Skin epidermis (tissue), 12 donors: ENCODE measurements around the gene MTMR10.

Experiments used
- H3K27ac ChIP-seq, 21 experiments: fragments of 200-600 bp; sonication (generic) in 11 of 21; one replicate each; pipeline ENCODE4 v1.5.0; 2020; ENCODE audit warnings: mild to moderate bottlenecking in 3 of 21, inconsistent platforms in 2 of 21, moderate library complexity in 2 of 21
- H3K4me3 ChIP-seq, 7 experiments: fragments of 200-600 bp; sonication (generic) in 2 of 7; one replicate each; pipeline ENCODE4 v1.5.0; 2020; ENCODE audit warnings: inconsistent platforms in 2 of 7, mild to moderate bottlenecking in 2 of 7, moderate library complexity in 1 of 7

Gene MTMR10

DNA sequence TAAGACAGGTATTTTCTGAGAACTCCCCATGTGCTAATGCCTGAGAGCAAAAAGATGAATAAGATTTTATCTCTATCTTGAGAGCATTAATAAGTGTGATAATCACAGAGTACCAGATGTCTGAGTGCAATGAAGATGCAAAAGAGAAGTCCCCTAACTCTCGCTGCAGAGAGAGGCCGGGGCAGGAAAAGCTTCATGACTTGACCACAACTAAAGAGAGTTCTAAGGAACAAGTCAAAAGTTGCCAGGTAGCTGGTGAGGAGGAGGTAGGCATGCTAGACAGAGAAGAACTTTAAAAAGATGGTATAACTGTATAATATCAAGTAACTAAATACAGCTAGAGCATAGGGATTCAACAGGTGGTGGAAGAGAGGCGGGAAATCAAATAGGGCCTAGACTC lies 28.8 kb downstream of the MTMR10 start:
- Histone ChIP-seq H3K4me3 (no peak overlapping the region), H3K27ac (no peak overlapping the region)

DNA sequence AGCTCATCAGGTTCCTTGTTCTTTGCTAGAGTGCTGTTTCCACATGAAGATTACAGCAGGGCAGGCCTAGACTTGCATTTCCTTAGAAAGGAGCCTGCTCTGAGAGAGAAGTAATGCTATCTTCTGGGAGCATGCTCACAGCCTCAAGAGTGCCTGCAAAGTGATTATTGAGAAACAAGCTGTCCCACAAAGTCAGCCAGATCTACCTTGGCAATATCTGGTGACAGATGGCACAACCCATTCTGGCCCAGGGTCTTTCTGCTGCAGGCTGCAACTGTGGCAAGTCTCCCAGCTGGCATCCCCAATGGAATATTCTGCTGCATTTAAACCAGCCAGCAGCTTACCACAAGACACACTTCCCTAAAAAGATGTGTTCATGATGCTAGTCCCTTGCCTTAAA lies 29.3 kb downstream of the MTMR10 start:
- peak overlapping the region in 1 of 21 experiments; percentile 14 for H3K27ac ChIP-seq
- no peak overlapping the region for H3K4me3 ChIP-seq

DNA sequence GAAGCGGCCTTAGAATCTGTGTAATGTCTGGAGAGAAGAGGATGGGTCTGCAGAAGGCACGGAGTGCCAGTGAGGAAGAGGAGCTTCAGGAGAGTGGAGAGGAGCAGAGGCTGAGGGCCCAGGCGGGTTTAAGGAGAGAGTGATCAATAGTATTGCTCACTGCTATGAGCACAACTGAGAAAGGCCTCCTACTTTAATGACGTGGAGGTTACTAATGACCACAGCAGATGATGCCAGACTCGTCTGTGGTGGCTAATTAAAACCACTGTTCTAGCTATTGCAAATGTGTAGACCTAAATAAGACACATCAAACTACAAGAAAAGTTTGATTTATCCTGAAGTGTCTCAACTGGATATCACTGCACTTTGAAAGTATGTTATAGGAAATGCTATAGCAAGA lies 33.2 kb downstream of the MTMR10 start:
- H3K27ac ChIP-seq = no peak overlapping the region
- H3K4me3 ChIP-seq = no peak overlapping the region

DNA sequence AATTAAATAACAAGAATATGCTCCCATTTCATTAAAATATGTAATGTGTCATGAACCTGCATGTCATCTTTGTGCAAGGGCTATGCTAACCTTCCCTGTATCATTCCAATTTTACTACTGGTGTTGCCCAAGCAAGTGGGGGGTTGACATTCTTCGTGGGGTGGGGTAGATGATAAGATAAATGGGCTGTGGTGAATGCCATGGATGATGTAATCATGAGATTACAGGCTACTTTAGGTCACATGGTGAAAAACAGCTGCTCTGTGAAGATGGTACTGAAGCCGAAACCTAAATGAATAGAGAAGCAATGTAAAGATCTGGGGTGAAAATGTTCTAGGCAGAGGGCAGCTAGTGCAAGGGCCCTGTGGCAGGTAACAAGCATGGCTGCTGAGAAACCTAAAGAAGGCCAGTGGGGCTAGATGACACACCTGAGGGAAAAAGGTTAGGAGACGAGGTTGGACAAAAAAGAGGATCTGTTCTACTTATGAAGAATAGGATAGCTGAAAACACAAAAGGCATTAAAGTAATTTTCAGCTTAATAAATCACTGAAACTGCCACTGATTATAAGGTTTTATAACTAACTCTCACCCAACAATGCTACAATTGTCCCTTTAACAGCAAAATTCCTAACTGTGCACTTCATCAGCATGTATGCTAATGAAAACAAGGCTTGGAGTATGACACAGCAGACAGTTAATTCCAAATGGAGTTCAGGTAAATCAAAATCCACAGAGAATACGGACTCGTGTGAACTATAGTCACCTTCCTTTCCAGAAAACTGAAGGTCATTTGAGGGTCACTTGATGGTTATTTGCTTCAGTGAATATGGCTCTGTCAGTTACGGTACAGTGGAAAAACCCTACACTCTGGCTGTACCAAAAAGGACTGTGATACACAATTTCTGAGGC lies 35.0 kb downstream of the MTMR10 start:
- H3K27ac ChIP-seq = no peak overlapping the region
- H3K4me3 ChIP-seq = no peak overlapping the region

DNA sequence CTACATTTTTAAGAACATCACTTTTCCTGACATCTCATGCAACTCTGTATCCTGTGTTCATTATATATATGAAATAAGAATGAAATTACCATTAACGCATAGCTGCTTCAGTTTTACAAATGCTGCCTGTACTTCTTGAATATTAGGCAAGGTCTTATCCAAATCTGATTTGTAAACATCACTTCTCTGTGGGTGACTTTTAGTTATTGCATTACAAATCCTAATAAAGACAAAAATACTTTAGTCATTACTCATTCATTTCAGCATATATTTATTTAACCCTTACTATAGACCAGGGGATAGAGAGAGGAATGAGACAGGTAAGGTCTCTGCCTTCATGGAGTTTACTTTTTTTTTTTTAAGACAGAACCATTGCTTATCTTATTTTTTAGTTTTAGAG lies 36.8 kb downstream of the MTMR10 start:
- no peak overlapping the region for H3K4me3 ChIP-seq
- no peak overlapping the region for H3K27ac ChIP-seq

DNA sequence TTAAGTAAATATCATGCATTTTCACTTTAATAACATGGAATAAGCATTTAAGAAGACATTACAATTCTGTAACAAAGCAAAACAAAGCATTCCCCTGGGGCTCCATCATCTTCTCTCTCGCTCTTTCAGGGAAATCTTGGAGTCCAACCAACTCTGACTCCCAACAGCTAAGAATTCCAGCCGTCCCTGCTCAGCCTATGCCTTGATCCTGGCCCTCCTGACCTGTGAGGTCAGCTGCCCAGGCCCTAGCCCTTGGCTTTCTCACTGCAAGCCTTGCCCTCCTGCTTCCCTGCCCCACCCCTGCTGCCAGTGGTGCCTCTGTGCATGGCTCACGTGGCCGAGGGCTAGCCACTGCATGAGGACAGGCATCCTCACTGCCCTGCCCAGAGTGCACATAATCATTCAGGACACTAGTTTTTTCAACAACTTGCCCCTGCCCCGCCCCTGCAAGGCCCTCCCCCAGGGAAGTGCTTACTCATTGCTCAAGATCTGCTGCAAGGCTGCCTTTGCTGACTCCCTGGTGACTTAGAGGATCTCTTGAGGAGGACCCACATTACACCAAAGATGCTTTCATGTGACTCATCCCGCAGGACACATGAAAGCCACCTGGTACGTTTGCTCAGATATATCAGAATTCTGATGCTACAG lies 37.6 kb downstream of the MTMR10 start:
- Histone ChIP-seq H3K4me3 (no peak overlapping the region), H3K27ac (peak overlapping the region in 2 of 21 experiments; percentile 11 to 34)

DNA sequence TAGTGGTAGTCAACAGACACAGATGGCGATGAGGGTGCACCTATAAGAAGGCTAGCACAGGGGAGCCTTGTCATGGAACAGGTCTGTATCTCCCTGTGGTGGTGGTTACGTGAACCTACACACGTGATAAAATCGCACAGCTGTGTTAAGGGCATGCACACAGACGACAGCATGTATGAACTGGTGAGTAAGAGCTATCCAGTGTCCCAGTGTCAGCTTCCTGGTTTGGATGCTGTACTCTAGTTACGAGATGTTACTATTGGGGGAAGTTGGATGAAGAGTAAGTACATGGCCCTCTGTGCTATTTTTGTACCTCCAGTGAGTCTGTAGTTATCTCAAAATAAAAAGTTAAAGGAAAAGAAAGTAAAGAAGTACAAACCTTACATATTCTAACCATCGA lies 38.2 kb downstream of the MTMR10 start:
- H3K27ac ChIP-seq = no peak overlapping the region
- no peak overlapping the region for H3K4me3 ChIP-seq

DNA sequence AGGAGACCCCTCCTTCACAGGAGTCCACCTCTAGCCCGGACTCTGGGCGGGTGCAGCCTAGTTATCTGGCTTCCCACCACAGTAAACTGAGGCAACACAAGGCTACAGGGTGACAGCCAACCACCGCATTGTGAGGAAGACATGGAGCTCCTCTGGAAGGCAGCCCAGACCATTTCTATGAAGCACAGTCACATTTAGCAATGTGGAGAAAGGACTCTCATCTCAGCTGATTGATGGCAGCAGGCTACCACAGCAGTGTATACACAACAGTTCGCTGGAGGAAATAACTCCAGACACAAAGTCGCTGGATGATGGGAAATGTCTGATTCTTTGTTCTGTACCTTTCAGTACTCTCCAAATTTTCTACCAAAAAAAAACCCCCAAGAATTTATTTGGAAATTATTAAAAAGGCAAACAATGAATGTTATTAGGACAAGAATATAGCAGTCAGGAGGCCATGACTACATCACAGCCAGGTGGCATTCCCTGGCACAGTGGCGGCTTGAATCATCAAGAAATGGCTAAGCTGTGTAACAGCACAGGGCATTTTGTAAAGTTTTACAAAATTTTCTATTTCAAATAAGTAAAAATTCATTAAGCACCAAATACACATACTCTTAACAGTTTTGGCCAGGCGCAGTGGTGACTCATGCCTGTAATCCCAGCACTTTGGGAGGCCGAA lies 47.6 kb downstream of the MTMR10 start:
- Histone ChIP-seq H3K27ac (peak overlapping the region in 1 of 21 experiments; percentile 20), H3K4me3 (no peak overlapping the region)

DNA sequence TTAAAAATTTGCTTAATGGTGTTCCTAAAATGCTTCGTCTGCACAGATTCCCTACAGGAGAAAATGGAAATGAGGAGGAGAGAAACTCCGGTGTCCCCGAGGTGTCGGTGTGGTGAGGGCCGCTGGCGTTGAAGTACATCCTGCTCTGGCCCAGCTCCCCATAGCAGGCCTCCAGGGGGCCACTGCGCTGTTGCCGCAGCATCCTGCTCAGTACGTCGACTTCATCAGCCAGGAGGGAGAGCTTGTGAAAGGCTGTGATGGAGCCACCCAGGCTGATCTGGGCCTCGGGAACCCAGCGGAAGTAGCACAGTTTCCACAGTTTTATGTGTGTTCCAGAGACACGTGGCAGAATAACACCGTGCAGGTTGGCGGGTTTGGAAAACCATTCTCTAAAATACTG lies 49.9 kb downstream of the MTMR10 start:
- no peak overlapping the region for H3K4me3 ChIP-seq
- H3K27ac ChIP-seq = no peak overlapping the region

DNA sequence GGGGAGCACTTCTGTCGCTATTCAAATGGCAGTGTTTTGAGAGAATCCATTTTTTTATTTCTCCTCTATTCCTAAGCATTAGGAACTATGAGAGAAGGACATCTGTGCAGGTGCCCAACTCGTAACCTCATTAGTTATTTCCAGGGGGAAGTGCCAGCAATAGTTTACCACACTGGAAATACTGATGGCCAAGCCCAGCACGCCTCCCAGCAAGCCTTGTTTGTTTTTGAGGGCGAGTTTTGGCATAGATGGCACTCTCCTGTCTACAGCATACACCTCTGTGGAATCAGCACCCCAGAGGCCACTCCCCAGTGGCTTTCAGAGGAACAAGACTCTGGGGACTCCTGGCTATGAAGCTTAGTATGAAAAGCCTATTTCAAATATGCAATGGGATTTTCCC lies 51.1 kb downstream of the MTMR10 start:
- no peak overlapping the region for H3K27ac ChIP-seq

DNA sequence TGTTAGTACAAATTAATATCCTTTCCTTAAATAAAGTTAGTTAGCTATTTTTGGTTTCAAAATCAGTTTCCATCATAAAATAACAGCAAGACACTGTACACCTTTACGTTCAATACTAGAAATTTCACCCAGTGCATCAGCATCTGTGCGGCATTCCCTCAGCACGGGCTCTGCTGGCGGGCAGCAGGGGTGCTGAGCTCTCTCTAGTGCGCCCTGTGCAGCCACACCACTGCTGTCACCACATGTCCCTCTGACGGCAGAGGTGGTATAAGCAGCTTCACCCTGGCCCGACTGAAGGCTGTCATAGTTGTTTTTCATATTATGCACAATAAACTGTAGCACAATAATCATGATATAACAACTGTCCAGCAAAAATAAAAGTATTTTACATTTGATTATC lies 52.3 kb downstream of the MTMR10 start:
- Histone ChIP-seq H3K27ac (no peak overlapping the region), H3K4me3 (no peak overlapping the region)

More for the DNA sequence above, 51.1 kb downstream of the MTMR10 start:
- no peak overlapping the region for H3K4me3 ChIP-seq

DNA sequence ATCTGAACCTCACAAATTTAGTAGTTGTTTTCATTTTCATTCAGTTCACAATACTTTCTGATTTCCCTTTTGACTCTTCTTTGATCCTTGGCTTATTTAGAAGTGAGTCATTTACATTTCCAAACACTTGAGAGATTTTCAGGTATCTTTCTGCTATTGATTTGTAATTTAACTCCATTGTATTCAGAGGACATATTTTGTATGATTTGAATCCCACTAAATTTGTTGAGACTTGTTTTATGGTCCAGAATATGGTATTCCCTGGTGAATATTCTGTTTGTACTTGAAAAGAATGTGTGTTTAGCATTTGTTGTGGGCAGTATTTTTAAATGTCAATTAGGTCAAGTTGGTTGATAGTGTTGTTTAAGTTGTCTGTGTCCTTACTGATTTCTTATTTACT lies 58.1 kb downstream of the MTMR10 start:
- H3K27ac ChIP-seq = no peak overlapping the region
- no peak overlapping the region for H3K4me3 ChIP-seq

DNA sequence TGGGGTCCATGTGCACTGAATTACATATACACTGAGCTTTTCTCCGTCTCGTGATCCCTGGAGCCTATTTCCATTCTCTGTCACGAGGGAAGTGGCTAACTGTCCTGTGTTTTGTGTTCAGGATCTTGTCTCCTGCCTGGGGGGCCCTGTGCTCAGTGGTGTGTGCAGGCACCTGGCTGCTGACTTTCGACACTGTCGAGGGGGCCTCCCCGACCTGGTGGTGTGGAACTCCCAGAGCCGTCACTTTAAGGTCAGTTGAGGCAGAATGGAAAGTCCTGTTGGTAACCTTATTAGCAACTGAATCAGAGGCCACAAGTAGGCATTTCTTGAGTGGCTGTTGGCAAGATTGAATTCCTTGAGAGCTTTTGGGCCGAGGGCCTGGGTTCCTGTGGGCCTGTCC lies 61.0 kb downstream of the MTMR10 start:
- Histone ChIP-seq H3K27ac (no peak overlapping the region), H3K4me3 (no peak overlapping the region)

DNA sequence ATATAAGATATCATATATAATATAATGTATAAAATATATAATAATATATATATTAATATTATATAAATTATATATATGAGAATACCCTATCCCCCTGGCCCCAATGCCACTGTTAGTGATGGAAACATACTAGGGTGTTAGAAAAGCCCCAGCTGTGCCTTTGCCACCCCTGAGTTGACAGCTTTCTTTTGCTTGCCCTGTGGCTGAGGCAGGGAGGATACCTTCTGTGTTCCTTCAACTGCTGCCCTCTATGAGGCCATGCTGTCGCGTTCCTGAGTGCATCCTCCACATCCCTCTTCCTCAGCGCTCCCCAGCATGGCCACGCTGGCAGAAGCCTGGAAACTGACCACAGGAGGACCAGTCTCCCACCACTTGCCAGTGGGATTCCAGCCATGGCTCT lies 61.4 kb downstream of the MTMR10 start:
- no peak overlapping the region for H3K27ac ChIP-seq

DNA sequence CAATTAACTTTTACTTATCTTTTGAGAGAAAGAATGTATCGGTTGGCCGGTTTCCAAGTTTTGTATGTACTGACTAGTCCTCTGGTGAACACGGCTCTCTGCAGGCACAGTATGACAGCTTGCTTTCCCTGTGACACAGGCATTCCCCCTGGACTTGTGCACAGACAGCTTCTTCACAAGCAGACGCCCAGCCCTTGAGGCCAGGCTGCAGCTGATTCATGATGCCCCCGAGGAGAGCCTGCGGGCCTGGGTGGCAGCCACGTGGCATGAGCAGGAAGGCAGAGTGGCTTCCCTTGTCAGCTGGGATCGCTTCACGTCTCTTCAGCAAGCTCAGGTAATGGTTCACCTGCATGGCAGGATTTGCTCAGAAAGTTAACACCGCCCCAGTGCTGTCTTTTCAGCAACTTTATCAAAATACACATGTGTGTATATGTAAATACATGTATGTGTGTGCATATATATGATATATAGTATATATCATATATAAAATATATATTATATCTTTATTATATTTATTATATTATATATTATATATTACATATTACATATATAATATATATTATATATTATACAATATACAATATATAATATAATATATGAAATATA lies 62.3 kb downstream of the MTMR10 start:
- H3K27ac ChIP-seq = no peak overlapping the region
- H3K4me3 ChIP-seq = no peak overlapping the region

More for the DNA sequence above, 61.4 kb downstream of the MTMR10 start:
- no peak overlapping the region for H3K4me3 ChIP-seq

DNA sequence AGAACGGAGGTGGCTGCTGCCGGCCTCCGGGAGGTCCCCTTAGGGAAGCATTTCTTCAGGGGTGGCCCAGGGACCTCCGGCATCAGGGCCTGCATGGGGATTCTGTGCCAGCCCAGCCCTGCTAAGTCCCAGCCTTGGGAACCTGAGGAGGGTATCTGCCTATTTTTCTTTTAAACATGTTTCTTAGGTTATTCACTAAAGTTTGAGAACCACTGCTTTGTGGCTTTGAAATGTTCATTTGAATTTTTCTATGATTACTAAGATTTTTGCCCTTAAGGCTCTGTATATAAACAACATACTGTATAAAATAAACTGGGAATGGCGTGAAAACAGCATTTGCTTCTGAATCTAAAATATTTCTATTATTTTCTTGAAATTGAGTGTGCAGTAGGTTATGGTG lies 63.4 kb downstream of the MTMR10 start:
- Histone ChIP-seq H3K27ac (no peak overlapping the region), H3K4me3 (no peak overlapping the region)

DNA sequence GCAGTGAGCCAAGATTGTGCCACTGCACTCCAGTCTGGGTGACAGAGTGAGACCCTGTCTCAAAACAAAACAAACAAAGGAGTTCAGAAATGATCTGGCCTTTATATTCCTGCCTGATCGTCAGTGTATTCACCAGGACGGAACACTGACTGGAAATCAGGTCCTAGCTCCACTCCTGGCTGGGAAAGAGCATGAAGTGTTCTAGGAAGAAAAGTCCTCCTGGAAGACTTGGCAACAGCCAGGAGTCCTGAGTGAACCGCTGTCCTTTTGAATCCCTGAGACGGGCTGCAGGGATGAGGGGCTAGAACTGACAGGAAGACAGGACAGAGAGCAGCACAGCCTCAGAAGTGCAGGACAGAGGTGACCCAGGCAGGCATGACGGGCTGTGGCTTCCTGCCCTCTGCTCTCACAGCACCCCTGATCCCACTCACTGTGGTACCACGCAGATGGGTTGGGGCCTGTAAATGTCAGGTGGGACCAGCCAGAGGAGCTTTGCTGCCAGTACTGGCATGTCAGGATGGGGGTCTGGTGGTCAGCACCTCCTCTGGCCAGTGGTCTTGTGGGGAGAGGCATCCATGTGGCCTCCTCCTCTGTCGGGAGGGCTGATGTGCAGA lies 64.2 kb downstream of the MTMR10 start:
- H3K4me3 ChIP-seq = no peak overlapping the region
- H3K27ac ChIP-seq = no peak overlapping the region

DNA sequence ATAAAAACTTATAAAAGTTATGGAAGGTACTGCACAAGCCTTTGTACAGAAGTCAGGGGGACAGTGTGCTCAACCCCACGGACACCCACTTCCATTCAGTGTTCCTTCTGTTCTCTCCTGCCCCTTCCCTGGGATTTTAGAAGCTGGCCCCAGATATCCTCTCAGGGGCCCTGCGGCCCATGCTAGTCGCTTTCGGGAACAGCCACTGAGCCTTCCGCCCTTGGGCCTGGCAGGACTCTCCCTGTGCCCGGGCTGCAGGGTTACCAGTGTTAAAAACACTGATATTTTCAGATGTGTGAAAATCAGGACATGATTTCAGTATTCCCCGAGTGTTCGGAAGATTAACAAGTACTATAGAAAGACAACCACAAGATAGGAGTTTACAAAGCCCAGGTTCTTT lies 65.3 kb downstream of the MTMR10 start:
- no peak overlapping the region for H3K27ac ChIP-seq

DNA sequence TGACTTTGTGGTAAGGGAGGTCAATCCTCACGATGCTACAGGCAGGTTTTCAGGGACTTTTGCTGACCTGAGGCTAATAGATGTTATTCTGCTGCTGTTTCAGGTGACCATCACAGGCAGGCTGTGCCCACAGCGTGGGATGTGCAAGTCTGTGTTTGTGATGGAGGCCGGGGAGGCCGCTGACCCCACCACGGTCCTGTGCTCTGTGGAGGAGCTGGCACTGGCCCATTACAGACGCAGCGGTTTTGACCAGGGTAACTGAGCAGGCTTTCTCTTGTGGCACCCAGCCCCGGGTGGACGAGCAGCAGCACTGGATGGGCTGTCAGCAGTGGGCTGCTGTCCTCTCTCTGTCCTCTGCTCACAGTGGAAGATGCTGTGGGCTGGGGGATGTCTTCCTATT lies 65.7 kb downstream of the MTMR10 start:
- no peak overlapping the region for H3K4me3 ChIP-seq
- no peak overlapping the region for H3K27ac ChIP-seq

More for the DNA sequence above, 65.3 kb downstream of the MTMR10 start:
- H3K4me3 ChIP-seq = no peak overlapping the region

DNA sequence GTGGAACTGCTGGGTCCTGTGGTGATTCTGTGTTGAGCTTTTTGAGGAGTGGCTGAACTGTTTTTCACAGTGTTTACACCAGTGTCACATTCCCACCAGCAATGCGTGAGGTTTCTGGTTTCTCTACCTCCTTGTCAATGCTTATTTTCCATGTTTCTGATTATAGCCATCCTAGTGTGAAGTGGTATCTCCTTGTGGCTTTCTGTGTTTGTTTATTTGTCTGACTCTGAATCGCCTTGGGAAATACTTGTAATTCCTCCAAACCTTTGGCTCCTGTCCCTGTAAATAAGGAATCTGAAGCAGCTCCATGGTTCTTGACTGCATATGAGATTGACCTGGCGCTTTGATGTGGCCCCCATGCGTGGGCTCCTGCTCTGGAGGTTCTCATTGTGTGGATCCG lies 67.1 kb downstream of the MTMR10 start:
- H3K4me3 ChIP-seq = no peak overlapping the region
- H3K27ac ChIP-seq = peak overlapping the region in 3 of 21 experiments; percentile 15 to 68 (median 21)
